HL-60 (cell line): ENCODE measurements around the gene FTCDNL1.

Experiments used
- CTCF ChIP-seq: IDR thresholded peaks from one replicate; pipeline ENCODE4 v1.5.1; 2011; ENCODE audit warnings: low read length, control low read depth, inconsistent platforms; ENCODE audit not compliant: insufficient read depth
- GABPA ChIP-seq: IDR thresholded peaks from 2 replicates; pipeline ENCODE4 v1.6.1; 2012; ENCODE audit warnings: low read depth
- POLR2AphosphoS5 ChIP-seq: IDR thresholded peaks from 2 replicates; pipeline ENCODE4 v1.6.1; 2012; ENCODE audit warnings: low read depth
- REST ChIP-seq: IDR thresholded peaks from 2 replicates; pipeline ENCODE4 v1.6.1; 2012; ENCODE audit warnings: low read depth; ENCODE audit not compliant: insufficient replicate concordance

GRCh38 chr2:199814817-199815211 is 36.2 kb downstream of the FTCDNL1 start:
- TF ChIP-seq REST = no peak
- no peak for TF ChIP-seq CTCF
- TF ChIP-seq POLR2AphosphoS5 = no peak
- no peak for TF ChIP-seq GABPA
